Measurements from ENCODE around the gene TGFA.

- no peak for TF ChIP-seq CTCF (IDR thresholded peaks at IDR 0.05; ENCODE audit: low read depth, low read length, poor library complexity, severe bottlenecking)
- no peak for TF ChIP-seq EZH2phosphoT487 (IDR thresholded peaks at IDR 0.05; ENCODE audit: borderline replicate concordance, low read length)
These were observed 47.8 kb downstream of the TGFA start for GRCh38 chr2:70505613-70506391.
